ENCODE data around the gene ZNF592. TPM values are rescaled to one million over a fixed set of nuclear protein-coding genes. Genes with fewer than 3 reads are reported as not detected.

ZNF592 gene
- total and polyA plus RNA-seq, 12 donors = 8.2 to 26.9 (median 20.5) TPM

DNA sequence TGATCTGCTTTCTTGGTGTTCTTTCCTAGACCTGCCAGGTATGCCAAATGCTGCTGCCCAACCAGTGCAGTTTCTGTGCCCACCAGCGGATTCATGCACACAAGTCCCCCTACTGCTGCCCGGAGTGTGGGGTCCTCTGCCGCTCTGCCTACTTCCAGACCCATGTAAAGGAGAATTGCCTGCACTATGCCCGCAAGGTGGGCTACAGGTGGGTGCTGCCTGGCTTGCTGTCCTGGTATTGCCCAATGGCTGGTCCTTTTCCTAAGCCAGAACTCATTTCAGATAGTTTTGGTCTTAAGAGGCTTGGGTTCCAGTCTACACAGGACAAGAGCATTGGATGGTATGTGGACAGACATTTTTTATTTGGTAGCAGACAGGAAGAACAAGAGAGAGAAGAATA, 42.3 kb downstream of the ZNF592 start:
- no peak overlapping the region for H3K27ac ChIP-seq
- no peak overlapping the region for H3K4me3 ChIP-seq
- 98 to 99% methylated on average over 4 of the region's 4 CpGs for WGBS, 2 donors
- DNase-seq (no peak), ATAC-seq (no peak)
- H3K36me3 ChIP-seq = peaks cover 0 to 78% (median 28%) of the 10 kb centered on the region in 9 donors
- H3K27me3 ChIP-seq = no peaks in the 10 kb centered on the region
- H3K4me1 ChIP-seq = peaks cover 10 to 37% (median 31%) of the 10 kb centered on the region in 9 donors
- TF ChIP-seq, protein P1, sequence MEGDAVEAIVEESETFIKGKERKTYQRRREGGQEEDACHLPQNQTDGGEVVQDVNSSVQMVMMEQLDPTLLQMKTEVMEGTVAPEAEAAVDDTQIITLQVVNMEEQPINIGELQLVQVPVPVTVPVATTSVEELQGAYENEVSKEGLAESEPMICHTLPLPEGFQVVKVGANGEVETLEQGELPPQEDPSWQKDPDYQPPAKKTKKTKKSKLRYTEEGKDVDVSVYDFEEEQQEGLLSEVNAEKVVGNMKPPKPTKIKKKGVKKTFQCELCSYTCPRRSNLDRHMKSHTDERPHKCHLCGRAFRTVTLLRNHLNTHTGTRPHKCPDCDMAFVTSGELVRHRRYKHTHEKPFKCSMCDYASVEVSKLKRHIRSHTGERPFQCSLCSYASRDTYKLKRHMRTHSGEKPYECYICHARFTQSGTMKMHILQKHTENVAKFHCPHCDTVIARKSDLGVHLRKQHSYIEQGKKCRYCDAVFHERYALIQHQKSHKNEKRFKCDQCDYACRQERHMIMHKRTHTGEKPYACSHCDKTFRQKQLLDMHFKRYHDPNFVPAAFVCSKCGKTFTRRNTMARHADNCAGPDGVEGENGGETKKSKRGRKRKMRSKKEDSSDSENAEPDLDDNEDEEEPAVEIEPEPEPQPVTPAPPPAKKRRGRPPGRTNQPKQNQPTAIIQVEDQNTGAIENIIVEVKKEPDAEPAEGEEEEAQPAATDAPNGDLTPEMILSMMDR (IDR thresholded peaks at IDR 0.05) = no peak
- no peaks in the 10 kb centered on the region for H3K9me3 ChIP-seq
- intact Hi-C loops (cut with DNase I) = no loop called here

DNA sequence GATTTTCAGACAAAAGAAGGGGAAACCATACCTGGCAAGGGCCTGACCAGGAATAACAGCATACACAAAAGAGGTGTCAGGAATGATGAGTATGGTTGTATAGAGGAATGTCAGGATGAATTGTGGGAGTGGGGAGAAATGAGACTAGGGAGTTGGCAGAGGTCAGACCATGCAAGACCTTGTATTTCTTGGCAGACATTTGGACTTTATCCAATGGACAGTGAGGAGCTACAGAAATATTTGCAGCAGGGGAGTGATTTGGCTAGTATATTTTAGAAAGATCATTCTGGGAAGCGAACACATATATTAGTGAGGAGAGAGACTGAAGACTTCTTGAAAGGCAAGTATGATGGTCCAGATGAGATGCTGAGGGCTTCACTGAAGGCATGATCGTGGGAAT, 43.4 kb downstream of the ZNF592 start:
- H3K9me3 ChIP-seq = no peaks in the 10 kb centered on the region
- H3K4me3 ChIP-seq = no peak overlapping the region
- DNase-seq (no peak), ATAC-seq (no peak)
- H3K4me1 ChIP-seq = peaks cover 6 to 27% (median 20%) of the 10 kb centered on the region in 9 donors
- intact Hi-C loops (cut with DNase I) = no loop called here
- H3K36me3 ChIP-seq = peaks cover 0 to 80% (median 28%) of the 10 kb centered on the region in 9 donors
- TF ChIP-seq, protein P1 (IDR thresholded peaks at IDR 0.05) = no peak
- 93 to 100% methylated on average over 2 of the region's 2 CpGs for WGBS, 2 donors
- no peaks in the 10 kb centered on the region for H3K27me3 ChIP-seq
- H3K27ac ChIP-seq = no peak overlapping the region

- H3K4me1 ChIP-seq = peaks cover 0 to 14% (median 2%) of the 10 kb centered on the region in 9 donors
- H3K27ac ChIP-seq = no peak overlapping the region
- peaks cover 3 to 94% (median 39%) of the 10 kb centered on the region in 9 donors for H3K36me3 ChIP-seq
- H3K4me3 ChIP-seq = no peak overlapping the region
- WGBS, 2 donors = 97 to 98% methylated on average over 7 of the region's 7 CpGs
- H3K9me3 ChIP-seq = no peaks in the 10 kb centered on the region
- ATAC-seq = no peak
- no peak for DNase-seq
- no peaks in the 10 kb centered on the region for H3K27me3 ChIP-seq
- intact Hi-C loops (cut with DNase I) = no loop called here
- TF ChIP-seq, protein P1 (IDR thresholded peaks at IDR 0.05) = no peak
Observed at GRCh38 chr15:84793431-84794161, 45.2 kb downstream of the ZNF592 start.

DNA sequence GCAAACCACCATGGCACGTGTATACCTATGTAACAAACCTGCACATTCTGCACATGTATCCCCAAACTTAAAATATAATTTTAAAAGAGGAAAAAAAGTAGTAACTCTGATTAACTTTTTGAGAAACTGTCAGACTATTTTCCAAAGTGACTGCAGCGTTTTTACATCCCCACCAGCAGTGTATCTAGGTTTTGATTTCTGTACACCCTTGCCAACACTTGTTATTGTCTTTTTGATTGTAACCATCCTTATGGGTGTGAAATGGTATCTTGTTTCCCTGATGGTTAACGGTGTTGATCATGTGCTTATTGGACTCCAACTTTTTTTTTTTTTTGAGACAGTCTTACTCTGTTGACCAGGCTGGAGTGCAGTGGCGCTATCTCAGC, 45.8 kb downstream of the ZNF592 start:
- 94 to 95% methylated on average over 4 of the region's 4 CpGs for WGBS, 2 donors
- Histone ChIP-seq H3K4me1 (peaks cover 0 to 12% (median 0%) of the 10 kb centered on the region in 9 donors), H3K9me3 (no peaks in the 10 kb centered on the region), H3K36me3 (peaks cover 8 to 94% (median 45%) of the 10 kb centered on the region in 9 donors), H3K27me3 (no peaks in the 10 kb centered on the region), H3K4me3 (no peak overlapping the region), H3K27ac (no peak overlapping the region)
- TF ChIP-seq, protein P1 (IDR thresholded peaks at IDR 0.05) = no peak
- no peak for ATAC-seq
- intact Hi-C loops (cut with DNase I) = no loop called here
- DNase-seq = no peak

Data from heart right ventricle (tissue), 16 donors.